GM19351 (cell line): ENCODE data around the gene LSS.
"Not testable (repeated sequence)": the region's sequence is repeated elsewhere in the genome, so short reads cannot be mapped to it uniquely, and the experiment has no call there.

Experiments
- ATAC-seq: cut with Tn5 transposase; IDR thresholded peaks from one replicate; pipeline ENCODE4 v1.9.1; 2021; ENCODE audit warnings: mild to moderate bottlenecking, moderate library complexity; ENCODE audit not compliant: unreplicated experiment

The LSS gene

GRCh38 chr21:46206163-46207005 is 22.2 kb downstream of the LSS start:
- no peak for ATAC-seq

GRCh38 chr21:46205766-46206162 is 22.8 kb downstream of the LSS start:
- ATAC-seq, result no peak

DNA sequence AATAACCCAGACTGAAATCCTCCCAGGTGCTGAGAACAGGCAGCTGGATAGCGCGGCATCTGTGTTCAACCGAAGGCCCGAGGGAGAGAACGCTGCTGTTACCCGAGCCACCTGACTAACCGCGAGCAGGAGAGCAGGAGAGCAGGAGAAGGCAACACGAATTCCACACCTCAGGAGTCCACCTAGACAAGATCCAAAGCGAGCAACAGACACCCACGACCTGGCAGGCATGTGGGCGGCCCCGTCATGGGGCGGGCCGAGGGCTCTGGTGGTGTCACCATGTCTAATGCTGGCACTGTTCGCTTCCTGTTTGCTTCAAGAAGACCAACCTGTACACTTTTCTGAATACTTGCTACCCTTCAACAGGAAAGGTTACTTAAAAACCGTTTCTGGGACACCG is 23.4 kb downstream of the LSS start:
- no peak for ATAC-seq

DNA sequence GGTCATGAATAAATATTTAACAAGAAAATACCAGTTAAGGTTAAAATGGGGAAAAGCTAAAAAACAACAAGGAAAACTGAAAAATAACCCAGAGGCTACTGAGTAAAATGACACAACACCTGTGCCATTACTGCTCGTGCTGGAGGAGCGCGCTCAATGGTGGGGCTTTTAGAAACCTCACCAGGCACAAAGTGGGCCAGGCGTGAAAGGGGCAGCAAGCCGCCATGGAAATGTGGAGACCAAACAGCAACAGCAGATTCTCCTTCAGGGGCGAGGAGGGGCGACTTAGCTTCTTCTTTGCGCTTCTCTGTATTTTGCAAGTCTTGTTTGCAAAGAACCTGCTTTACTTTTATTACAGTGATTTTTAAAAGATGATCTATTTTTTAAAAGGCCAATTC is 25.4 kb downstream of the LSS start:
- no peak for ATAC-seq

- no peak for ATAC-seq
These were observed 25.9 kb downstream of the LSS start for GRCh38 chr21:46202592-46203202.

GRCh38 chr21:46200877-46201803 is 27.4 kb downstream of the LSS start:
- ATAC-seq, result not testable (repeated sequence)

- no peak for ATAC-seq
These were observed 28.9 kb downstream of the LSS start for GRCh38 chr21:46199436-46200373.

DNA sequence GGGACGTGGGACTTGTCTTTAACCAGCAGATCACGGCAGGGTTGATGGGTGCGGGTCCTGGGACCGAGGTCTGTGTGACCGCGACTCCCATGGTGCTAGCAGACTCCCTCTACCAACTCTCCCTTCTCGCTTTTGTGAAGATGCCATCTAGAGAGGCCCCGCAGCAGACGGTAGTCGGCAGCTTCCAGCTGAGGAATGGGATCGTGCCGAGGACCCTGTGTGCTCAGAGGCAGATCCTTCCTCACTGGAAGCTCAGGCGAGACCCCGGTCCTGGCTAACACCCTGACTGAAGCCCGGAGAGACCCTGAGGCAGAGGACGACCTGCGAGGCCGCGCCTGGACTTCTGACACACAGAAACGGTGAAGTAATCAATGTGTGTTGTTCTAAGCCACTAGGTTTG is 31.8 kb downstream of the LSS start:
- no peak for ATAC-seq

GRCh38 chr21:46195595-46196195 is 32.9 kb downstream of the LSS start:
- ATAC-seq, result no peak

DNA sequence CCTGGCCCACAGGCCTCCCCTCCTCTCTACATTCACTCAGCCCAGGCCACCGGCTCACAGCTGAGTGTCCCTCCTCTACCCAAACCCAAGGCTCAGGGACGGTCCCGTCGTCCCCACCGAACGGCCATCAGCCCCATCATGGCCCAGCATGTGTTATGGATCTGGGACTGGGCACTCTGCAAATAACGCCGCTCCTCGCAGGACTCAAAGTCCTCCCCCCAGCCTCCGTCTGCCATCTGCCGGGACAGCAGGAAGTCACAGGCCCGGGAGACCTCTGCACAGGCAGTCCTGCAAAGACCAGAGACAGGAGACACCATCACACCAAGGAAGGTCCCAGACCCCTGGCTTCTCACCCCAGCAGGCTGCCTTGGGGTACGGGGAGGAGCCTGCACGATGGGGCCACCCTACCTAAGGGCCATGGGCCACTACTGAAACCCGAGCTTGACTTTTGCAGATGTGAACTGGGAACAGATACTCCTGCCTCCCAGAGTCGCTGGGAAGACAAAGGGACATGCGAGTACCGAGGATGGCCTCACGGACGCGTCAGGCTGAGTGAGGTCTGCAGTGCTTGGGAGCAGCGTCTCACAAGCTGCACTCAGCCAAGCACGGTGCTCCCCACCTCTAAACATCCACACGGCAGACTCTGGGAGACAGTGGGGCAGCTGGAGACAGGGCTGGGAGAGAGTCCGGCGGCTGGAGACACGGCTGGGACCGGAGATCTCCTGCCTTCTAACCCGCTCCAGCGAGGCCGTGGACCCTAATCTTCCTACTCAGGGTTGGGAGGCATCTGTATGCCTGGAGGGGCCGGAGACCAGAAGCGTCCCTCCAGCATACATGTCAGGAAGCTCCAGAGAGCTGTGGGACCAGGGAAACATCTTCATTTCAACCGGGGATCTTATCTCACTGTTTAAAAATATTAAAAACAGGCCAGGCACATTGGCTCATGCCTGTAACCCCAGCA is 33.9 kb downstream of the LSS start:
- ATAC-seq, result no peak

DNA sequence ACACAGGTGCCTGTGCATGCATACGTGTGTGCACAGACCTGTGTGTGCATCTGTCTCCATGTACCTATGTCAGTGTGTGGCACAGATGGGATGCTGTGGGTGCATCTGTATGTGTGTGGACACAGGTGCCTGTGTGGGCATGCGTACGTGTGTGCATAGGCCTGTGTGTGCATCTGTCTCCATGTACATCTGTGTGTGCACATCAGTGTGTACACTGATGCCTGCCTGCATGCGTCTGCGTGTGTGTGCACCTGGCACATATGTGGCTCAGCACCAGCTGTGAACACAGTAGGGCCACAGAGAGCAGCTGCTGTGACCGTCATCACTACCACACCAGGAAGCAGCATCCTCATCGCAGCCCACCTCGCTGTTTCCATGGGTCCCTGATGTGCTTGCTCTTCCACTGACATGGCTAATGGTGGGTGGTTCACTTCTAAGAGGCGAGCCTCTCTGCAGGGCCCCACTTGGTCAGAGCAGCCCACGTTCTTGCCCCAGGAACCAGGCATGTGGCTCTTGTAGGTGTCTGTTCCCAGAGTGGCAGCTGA is 34.7 kb downstream of the LSS start:
- ATAC-seq, result no peak

DNA sequence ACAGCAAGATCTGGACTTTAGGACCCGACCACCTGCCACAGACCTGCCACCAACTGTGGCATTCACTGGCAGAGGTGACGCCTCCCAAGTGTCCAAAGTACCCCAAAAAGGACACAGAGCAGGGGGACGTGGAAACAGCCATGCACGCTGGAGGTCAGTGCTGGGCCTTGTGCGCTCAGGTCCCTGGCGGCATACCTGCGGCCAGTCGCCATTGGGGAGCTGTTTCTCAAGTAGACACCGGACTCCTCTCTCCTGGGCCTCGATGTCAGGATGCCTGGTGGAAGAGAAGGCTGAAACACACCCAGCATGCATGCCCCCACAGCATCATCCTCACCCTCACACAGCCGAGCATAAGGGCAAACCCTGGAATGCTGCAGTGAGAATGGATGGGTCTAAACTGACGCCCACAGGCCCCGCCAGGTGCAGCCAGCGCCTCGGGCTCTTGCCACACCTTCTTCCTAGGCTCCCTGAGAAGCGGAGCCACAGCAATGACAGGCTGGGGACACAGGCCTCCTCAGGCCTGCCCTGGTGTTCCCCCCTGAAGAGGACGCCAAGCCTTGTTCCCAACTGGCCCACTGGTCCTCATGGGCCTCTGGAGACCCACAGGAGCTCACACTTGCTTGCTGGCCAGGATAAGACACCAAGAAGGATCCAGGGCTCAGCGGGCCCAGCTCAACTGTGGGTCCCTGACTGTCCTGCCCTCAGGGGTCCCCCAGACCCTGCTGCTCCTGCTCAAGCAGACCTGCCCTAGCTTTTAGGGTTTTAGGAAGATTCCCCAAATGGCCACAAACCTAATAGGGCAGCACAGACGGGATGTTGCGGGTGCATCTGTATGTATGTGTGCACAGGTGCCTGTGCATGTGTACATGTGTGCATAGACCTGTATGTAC is 36.6 kb downstream of the LSS start:
- no peak for ATAC-seq

GRCh38 chr21:46191257-46191685 is 37.3 kb downstream of the LSS start:
- ATAC-seq, result no peak

DNA sequence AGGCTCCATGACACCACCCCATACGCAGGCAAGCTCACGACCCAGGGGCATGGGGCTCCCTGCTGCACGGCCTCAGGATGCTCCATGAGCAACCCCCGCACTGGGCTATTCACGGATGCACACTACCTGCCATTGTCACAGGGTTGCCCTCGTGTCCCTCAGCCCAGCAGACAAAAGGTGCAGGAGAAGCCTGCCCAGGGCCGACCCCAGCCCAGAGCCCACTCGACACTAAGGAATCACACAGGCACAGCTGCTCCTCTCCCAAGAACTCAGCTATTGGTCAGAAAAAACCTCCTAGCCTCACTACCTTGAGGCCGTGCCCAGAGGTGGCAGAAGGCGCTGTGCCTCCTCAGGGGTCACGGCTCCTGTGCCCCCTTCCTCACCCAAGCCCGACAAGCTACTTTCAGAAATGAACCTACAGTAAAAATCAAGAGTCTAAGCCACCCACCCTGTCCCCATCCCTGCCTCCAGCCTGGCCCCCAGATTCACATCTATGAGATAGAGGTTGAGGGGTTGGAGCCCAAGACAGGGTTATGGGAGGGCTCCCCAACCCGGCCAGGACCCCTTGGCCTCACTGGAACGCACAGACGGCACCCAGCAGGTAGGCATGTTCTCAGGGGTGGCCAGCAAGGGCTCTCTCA is 38.0 kb downstream of the LSS start:
- no peak for ATAC-seq

DNA sequence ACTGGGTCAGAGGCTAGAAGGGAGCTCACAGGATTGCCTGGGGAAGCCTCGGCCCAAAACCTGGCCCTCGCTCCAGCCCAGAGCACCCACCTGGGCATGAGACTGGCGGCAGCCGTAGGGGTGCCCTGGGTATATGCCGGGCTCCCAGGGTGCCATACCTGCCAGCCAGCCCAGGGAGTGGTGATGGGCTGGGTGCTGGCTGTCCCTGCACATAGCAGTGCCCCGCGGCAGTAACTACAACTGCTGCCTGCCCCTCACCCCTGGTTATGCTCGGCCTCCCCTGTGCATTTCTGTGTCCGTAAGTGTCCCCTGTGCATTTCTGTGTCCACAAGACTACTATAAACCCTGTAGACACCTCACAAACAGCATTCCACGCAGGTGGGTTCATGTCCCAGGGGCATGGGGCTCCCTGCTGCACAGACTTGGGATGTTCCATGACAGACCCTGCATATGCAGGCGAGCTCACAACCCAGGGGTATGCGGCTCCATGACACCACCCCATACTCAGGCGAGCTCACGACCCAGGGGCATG is 38.5 kb downstream of the LSS start:
- ATAC-seq, result no peak

DNA sequence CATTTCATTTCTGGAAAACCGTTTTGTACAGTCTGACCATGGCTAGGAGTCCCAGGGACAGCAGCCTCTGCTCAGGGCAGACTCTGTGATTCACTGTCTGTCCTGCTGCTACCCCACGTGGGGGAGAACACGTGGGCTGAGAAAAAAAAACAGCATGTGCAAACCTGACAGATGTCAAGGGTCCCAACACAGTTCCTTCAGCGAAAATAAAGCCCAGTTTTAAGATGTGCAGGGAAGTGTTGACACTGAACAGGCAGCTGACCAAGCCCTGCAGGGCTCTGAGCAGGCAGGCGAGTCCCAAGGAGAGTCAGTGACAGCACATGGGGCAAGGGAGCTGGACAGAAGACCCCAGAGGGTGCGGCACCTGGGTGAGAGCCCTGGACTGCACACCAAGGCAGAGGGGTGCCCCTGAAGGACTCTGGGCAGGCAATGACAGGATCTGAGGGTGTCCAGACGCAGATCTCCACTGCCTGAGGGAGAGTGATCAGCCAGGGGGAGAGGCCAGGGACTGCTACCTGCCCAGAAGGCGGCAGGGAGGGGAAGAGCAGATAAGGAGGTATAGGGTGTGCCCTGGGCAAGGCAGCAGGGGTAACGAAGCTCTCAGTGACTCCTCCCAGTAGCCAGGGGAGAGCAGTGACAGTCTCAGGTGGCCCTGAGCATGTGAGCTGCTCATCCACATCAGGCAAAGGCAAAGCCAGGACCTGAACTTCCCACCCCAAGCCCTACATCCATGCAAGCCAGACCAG is 39.2 kb downstream of the LSS start:
- no peak for ATAC-seq
